NCI-H524 treated with DMSO at 0.1 percent for 48 hours (cell line): ENCODE data around the gene APOL3.
"Not testable (repeated sequence)": the region's sequence is repeated elsewhere in the genome, so short reads cannot be mapped to it uniquely, and the experiment has no call there.

Source experiments
- DNase-seq: peaks from one replicate; lab custom pipeline; 2025; lab: John Stamatoyannopoulos, UW

The APOL3 gene

DNA sequence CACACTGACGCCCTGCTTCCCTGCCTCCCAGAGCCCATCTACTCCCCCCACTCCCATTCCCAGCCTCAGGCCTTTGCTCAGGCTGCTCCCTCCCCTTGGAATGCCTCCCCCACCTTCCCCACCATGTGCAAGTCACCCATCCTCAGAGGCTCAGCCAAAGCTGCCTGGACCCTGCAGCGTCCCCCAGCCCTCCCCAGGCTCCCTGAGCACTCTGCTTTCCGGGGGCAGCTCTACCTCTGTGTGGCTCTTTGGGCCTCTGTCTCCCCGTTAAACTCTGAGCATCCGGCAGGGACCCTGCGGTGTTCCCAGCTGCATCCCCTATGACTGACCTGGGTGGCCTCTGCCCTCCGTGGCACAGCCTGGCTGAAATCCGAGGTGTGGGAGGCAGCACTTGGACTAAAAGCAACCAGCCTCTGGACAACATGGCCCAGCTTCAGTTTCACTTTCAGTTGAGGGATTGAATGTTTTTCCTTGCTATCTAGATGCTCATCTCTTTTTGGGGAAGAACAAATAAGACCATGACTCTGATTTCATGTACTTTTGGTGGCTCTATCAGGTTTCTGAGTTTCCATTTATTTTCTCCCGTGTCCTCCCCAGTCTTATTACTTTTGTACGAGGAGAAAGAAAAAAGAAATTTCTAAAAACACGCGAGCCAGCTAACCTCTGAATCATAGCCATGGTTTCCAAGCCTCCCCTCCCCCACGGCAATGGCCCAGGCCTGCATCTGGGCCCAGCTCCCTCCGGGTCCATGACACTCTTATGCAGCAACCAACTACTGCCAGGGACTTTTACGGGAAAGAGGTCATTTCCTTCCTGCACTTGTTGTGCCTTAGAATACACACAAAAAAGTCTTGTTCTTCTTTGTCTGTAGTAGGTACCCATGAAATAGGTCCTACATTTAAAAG lies 3.8 kb downstream of the APOL3 start:
- no peak for DNase-seq

DNA sequence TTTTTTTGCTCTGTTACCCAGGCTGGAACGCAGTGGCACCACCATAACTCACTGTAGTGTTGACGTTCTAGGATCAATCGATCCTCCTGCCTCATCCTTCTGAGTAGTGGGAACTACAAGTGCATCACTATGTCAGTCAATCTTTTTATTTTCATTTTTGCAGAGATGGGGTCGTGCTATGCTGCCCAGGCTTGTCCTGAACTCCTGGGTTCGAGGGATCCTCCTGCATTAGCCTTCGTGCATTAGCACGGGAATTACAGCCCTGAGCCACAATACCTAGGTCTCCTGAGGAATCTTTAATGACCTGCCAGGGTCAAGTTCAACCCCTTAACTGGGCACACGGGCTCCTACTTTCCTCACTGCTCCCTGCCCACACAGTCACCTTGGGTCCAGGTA lies 4.4 kb downstream of the APOL3 start:
- DNase-seq, result no peak

DNA sequence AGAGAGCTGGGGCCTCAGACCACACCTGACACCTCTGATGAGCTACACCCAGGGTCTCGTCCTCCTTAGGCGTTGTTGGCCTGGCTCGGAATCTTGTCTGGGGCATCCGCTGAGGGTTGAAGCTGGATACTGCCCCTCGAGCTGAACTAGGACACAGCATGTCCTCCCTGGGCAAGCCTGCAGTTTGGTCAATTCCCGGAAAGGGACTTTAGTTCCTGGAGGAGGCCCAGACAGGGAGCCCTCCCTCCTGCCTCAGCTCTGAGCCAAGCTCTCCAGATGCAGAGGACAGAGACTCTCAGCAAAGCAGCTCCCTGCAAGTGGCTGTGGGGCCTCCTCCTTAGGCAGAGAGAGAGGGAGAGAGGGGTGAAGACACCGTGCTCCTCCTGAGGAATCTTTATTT lies 4.9 kb downstream of the APOL3 start:
- no peak for DNase-seq

DNA sequence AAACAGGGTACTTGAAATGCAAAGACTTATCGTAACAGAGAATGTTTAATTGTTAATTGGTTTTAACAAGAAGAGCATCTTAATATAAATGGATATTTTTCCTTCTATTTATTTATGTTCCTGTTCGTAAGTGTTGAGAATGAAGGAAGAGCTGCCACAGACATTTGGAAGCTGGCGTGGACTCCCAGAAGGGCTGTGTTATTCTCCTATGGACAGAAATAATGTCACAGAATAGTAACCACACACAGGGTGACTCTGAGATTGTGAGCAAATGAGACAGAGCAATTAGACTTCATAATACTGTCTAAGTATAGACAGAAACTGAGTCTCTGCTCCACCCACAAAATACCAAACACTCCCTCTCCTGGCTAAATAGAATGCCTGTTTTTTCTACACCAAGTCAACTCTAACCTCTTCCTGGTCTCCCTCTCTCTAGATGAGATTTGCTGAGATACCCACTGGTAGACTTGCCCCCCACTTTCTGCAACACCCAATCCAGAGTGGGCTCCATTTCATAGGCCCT lies 6.1 kb downstream of the APOL3 start:
- no peak for DNase-seq

DNA sequence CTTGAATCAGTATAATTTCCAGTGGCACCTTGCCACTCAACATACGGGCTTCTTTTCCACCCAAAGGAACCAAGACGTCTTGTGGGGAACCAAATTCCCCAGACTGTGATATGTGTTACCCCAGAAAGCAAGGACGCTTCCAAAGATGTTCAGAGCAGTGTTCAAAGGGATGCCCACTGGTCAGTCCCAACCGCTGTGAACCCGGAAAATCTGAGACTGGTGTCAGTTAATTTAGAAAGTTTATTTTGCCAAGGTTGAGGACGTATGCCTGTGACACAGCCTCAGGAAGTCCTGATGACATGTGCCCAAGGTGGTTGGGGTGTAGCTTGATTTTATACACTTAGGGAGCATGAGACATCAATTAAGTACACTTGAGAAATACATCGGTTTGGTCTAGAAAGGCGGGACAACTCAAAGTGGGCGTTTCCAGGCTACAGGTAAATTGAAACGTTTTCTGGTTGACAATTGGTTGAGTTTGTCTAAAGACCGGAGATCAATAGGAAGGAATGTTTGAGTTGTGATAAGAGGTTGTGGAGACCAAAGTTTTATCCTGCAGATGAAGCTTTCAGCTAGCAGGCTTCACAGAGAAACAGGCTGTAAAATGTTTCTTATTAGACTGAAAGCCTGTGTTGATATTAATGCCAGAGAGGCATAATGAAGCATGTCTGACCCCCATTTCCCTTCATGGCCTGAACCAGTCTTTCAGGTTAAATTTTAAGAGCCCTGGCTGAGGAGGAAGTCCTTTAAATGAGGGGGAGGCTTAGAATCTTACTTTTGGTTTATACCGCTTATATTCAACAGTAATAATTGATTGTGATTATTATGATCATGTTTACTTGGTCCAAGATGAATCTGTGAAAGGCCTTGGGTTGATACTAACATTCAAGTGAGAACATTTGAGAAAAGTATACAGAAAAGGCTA lies 6.8 kb downstream of the APOL3 start:
- DNase-seq, result no peak

DNA sequence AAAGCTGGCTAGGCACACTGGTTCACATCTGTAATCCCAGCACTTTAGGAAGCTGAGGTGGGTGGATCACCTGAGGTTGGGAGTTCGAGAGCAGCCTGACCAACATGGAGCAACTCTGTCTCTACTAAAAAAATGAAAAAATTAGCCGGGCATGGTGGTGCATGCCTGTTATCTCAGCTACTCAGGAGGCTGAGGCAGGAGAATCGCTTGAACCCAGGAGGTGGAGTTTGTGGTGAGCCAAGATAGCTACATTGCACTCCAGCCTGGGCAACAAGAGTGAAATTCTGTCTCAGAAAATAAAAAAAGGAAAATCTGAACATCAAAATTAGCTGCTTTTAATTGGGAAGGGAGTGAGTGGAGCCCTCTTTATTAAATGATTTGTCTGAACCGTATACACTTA lies 7.7 kb downstream of the APOL3 start:
- DNase-seq, result not testable (repeated sequence)

DNA sequence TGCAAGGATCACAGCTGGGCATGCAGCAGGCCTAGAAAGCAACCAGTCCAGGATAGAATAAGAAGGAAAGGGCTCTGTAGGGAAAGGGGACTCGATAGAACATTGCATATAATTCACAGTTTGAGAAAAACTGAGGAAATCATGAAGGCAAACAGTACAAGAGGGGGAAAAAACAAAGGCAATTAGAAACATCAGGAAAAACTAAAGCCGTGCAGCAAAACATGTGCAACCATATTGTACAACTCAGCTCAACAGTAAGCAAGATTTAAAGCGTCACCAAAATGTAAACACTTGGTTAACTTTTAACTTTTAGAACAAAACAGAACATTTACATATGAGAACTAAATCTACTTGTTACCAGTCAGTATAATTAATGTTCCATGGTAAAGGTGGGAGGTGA lies 8.5 kb downstream of the APOL3 start:
- no peak for DNase-seq

DNA sequence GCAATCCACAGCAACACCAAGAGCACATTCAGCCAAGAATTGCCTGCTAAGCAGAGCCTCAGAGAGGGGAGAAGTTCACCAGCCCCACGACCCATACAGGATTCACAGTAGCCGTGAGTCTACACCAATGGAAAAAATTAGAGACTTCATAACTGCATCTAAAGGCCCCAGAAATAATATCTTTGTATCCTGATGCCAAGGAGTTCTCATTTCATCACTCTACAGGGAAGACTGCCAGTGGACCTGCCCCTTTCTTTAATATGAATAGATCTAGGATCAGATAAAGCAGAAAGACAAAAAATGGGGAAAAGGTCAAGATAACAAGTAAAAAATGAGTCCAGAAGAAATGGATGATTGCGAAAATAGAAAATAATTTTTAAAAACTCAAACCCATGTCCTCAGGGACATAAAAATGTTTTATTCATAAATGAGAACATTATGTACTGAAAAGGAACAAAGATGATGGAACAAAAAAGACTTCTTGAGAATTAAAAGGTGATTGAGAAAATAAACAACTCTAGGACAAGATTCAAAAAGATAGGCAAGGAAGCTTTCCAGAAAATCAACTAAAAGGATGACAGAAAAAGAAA lies 9.5 kb downstream of the APOL3 start:
- no peak for DNase-seq

DNA sequence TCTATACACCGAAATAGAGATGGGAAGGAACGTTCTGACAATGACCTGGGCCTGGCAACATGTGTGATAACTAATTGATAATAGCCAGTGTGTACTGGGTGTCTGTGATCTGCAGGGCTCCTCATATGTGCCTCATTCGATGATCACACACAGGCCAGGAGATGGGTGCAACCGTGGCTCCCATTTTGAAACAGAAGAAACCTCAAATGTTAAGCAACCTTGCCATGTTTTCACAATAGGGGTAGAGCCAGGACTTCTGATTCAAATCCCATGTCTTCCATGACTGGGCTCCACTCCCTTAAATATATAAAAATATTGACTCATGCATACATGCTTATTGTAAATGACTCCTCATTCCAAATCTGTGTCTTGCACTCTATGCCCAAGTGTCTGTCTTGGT lies 11.1 kb downstream of the APOL3 start:
- DNase-seq, result no peak

DNA sequence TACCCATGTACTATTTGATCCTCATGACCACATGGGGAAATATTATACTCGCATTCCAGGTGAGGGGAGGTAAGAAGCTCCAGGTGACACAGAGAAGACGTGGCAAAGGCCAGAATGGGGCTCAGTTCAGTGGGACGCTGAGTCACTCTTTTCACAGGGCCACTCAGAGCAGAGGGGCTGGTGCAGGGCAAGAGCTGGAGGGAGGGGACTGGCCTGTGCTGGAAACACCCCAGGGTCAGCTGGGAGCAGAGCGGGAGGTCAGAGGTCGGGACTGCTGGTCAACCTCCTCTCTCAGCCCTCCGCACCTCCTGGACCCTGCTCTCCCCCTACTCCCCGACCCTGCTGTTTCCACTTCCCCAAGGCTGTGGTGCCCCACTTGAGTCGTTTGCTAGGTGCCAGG lies 12.1 kb downstream of the APOL3 start:
- DNase-seq, result no peak

DNA sequence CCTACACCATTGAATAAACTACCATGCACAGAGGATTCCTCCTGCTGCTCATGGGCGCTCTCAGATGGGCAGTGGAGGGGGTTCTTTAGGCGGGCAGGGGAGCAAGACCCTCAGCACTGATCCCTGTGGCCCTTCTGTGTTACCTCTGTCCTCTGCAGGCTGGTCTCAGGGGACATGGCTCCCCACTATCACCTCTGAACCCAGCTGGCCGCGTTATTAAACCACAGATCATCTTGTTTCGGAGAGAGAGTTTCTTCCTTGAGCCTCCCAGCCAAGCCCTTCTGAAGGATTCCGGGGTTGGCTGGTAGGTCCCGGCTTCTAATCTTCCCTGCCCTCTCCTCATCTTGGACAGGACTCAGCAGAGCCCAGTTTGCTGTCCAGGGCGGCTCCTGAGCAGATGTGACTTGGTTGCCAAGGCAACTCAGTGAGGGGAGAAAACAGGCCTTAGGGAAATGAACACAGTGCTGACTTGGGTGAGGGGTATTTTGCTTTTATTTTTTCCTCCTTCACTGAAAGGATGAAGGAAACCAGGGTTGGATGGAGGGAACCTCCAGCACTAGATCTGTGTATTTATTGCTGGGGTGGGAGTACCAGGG lies 13.3 kb downstream of the APOL3 start:
- DNase-seq, result no peak

DNA sequence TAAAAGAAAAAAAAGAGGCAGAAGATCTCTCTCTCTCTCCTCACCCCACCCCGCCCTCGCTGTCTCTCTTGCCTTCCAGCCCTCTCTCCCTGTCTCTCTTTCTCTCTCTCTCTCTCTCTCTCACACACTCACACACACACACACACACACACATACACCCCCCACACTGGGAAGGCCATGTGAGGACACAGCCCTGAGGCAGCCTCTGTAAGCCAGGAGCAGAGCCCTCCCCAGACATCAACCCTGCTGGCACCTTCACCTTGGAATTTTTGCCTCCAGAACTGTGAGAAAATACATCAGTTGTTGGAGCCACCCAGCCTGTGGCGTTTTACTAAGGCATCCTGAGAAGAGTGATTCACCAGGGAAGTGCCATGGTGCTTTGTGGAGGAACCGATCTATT lies 14.7 kb downstream of the APOL3 start:
- no peak for DNase-seq

DNA sequence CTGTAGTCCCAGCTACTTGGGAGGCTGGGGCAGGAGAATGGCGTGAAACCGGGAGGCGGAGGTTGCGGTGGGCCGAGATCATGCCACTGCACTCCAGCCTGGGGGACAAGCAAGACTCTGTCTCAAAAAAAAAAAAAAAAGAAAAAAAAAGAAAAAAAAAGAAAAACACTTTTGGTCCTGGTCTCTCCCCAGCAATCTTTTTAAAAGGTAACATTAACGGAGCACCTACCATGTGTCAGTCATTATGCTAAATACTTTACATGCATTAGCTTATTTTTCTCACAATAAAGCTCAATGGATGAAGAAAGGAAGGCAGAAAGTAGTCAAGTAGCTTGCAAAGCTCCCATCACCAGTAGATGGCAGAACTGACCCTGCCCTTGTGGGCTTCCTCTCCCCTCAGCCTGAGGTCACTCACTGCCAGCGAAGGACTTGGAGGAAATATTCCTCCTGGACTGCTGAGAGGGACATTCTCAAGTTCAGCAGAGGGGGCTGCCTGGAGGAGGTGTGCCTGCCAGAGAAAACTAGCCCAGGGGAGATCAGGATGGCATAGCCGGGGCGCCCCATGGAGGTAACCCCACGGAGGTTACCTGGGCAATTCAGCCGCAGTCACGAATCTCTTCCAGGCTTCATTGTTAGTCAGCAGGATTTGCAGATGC lies 15.5 kb downstream of the APOL3 start:
- DNase-seq, result peak; percentile 31

DNA sequence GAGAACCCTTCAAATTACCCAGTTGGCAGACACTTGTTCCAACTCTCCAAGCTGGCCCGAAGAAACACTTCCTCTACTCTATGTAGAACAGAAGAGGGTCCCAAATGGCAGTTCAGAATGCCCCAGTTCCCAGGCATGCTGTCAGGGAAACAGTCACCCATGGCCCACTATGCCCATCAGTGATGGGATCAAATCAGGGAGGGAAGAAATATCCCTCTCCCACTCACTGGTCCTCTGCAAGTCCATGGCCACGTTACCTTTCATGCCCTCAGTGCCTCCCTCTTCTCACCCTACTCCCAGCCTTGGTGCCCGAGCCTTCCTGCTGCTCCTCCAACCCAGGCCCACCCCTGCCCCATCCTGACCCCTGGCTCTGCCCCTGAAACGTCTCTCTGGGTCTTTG lies 16.6 kb downstream of the APOL3 start:
- DNase-seq, result no peak

DNA sequence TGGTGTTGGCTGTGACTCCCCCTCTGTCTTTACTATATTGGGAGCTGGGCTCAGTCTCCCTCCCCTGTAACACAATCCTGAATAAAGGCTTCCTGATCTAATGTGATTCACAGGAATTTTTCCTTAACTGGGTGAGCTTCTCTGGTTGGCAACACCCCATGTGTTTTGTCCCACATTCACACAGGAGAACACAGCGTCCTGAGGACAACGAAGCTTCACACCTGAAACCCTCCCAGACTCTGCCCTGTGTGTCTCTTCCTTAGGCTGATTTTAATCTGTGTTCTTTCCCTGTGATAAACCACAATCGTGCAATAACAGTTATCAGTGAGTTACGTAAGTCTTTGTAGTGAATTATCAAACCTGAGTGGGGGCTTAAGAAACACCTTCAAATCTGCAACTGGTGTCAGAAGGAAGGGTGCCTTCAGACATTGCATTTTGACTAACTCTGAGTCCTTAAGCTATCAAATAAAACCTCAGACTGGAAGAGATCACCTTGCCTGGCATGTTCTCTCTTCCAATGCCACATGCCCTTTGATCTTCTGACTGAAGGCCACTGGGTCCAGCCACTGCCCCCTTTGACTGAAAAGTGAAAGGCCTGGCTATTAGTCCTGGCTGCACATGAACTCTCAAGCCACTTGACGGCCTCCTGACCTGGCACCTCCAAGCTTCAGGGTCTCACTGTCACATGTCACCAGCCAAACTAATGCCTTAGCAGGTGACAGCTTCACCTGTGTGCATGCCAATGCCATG lies 17.3 kb downstream of the APOL3 start:
- no peak for DNase-seq

DNA sequence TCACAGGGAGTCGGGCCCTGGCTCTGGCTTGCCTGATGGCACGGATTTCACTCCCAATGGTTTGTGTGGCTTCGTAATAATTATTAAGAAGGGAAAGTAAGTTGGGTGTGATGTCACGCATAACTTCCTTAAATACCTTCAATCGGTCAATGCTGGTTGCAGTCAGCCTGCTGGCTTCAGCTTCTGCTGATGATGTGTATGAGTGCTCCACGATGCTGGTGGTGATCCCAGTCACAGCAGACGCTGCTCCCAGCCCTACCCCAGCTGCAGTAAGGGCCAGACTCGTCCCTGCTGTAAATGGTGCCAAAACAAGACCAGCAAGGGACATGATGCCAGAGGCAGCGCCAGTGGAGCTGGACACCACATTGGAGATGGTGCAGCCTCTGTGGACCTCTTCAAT lies 19.1 kb downstream of the APOL3 start:
- DNase-seq, result no peak

DNA sequence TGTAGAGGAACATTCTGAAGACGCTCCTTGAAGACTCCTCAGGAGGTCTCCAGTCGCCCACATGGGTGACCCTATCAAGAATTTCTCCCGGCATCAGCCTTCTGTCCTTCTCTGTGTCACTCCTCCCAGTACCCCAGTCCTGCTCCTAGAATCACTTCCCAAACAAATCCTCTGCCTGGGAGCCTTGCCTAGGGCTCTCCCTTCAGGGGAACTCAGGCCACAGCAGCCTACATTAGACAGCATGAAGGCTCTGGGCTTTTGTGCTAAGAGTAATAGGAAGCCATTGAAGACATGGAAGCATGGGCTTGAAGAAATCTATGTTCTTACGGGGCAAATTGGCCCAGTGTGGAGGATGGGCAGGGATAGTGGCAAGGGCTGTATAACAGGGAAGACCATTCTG lies 21.8 kb downstream of the APOL3 start:
- DNase-seq, result not testable (repeated sequence)

DNA sequence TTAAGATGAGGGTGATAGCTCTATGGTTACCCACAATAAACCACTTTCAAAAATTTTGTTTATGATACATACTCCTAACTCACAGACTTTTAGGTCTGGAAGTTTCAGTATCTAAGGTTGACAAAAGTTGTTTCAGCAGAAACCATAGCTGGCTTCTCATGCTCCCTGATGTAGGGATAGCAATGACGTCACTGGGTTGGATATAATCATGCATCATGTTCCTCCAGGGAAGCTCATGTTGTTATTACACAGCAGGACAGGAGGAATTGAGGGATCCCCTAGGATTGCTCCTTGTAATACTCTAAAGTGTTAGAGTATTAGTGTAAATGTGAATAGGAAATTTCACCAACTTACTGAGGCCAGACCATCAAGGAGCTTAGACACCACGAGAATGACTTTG lies 23.6 kb downstream of the APOL3 start:
- DNase-seq, result no peak

DNA sequence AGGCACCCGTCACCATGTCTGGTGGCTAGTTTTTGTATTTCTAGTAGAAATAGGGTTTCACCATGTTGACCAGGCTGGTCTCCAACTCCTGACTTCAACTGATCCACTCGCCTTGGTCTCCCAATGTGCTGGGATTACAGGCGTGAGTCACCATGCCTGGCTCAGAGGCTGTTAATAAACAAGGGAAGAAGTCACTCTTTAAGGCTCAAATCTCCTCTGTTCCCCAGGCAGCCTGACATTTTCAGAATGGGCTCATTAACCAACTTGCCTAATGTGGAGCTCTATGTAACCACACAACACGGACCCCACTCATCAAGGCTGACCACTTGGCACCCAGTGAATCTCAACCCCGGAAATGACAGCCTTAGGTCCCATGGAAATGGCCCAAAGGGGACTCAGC lies 24.1 kb downstream of the APOL3 start:
- no peak for DNase-seq

DNA sequence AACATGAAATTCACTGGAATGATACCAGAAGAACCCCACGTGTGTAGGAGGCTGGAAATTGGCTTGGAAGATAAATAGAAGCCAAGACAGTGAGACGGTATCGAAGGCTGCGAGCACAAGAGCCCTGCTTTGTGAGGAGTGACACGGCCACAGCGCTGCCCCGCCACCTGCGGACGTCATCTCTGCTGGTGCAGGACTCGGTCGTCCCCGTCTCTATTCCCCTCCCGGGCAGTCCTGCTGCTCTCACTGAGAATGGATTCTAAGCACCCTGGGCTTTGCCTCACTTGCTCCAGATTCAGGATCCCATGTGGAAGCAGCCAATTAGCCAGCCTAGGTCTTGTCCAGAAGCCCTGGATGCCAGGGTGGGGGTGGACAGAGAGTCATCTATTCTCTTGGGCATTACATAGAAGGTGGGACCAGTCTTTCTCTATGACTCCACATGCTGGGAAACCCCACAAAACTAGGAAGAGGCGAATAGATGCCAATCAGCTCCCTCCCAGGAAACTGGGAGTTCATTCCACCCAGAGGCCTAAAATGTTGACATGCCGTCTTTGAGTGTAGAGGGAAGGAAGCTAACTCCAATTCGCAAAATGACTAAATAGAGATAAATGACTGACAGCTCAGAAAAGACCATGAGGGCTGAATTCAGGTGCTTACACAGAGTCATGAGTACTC lies 25.1 kb downstream of the APOL3 start:
- DNase-seq, result no peak
